ENCODE results near the gene ALKBH3.

Gene ALKBH3

GRCh38 chr11:43923406-43924111 lies 42.9 kb downstream of the ALKBH3 start:
- no peak for DNase-seq

DNA sequence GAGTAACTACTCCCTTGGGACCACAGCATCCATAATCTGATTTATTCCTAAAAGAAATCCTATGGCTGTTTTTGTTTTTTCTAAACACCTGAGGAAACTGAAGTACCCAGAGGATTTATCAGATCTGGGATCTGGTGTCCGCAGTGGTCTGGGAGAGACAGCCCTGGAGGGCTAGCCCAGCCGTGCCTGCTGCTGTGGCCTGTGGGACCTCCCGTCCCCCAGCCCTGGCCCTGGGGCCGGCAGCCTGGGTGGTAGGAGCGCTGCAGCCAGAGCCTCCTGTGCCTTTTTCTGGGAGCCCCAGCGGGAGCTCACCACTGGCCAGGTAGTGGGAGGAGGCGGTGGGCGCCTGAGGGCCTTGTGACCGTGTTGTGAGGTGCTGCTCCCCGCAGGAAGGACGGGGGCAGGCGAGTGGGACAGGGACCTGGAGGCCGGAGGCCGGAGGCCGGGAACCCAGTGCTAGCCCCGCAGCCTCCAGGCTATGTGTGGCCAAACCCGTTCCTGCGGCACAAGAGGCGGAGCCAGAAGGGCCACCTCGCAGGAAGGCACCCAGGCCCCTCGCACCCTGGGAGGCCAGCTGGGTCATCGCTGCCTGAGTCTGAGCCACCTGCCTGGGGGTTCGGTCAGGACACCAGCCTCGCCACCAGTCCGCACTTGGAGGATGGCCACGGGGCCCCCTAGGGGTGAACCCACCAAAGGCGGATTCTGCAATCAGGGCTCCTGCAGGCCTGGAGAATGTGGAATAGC lies 43.7 kb downstream of the ALKBH3 start:
- DNase-seq: no peak

DNA sequence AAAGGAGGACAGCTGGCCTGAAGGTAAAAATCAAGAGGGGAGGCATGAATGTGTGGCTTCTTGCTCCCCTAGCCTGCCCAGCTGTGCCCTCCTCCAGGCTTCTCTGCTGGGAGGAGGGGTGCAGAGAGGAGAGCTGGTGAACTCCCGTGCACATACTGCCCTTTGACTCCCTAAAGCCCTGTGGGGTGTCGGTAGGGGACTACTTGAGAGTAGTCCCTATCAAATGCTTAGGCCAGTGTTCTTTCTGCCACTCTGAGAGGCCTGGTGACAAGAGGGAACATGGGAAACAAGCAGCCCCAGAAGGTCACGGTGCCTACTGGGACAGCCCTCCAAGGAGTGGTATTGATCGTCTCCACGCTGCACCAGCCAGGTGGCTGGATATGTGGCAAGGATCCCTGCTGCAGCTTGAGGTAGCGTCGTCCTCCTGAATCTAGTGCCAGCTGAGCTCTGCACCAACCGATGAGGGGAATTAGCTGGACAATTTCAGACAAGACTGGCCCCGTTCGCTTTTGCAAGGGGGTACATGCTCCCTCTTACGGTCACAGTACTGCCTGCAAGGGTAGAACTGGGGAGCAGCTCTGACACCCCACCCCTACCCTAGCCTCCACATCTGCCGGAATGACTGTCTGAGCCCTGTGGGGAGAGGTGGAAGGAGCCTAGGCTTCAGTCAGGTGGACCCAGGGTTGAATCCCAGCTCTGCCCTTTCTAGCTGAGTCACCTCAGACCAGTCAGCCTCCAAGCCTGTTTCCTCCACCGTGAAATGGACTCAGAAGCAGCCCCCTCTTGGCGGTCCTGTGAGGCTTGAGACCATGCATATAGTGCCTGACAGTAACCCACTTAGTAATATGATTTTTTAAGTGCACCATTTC lies 44.7 kb downstream of the ALKBH3 start:
- DNase-seq: no peak

- no peak for DNase-seq
These were observed 45.4 kb downstream of the ALKBH3 start for GRCh38 chr11:43925932-43926505.

- no peak for DNase-seq
These were observed 46.4 kb downstream of the ALKBH3 start for GRCh38 chr11:43927070-43927469.

DNA sequence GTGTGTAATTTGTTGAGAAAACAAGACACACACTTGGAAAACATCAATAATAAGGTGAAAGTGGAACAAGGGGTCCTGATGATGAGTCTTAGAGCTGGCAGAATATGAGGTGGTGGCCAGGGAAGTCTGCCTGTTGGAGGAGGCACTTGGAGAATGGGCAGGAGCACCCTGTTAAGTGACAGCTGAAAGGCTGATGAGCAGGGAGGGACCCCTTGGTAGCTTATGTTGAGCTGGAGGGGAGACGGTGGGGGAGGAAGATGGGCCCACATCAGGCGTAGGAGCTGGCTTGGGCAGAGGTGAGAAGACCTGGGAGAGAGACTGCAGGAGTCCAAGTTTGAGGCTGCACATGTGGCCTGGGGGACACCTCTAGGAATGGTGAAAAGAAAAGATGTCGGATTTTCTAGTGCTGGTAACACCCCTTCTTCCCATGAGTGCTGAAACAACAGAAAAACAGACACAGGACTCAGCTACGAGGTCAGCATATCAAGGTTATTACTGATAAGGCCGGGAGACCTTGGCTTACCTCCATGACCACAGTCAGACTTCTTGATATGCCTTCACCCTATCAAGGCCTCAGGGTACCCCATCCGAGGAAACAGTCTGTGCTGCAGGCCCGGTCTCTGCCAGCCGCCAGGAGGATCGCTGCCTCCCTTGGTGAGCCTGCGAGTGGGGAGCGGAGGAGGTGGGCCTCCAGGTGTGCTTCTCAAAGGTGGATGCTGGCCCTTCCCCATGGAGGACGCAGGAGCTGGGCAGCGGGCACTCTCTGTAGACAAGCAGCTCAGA lies 47.5 kb downstream of the ALKBH3 start:
- no peak for DNase-seq

DNA sequence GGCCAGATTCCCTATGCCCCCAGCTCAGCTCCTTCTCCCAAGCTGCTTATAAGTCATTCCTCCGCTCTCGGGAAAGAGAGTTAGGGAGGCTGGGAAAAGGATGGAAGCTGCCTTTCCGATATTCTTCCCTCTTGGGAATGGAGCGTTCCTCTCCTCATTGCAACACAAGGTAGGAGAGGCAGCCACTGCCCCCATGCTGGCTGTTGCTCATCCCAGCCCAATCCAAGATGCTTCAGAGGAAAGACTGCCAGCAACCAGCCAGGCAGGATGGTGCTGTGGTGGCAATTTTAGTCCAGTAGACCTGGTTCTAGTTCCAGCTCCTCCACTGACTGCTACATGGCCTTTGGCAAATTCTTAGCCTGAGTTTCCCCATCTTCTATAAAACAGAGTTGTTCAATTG lies 48.1 kb downstream of the ALKBH3 start:
- no peak for DNase-seq

- DNase-seq: no peak
These were observed 50.5 kb downstream of the ALKBH3 start for GRCh38 chr11:43930868-43931716.

DNA sequence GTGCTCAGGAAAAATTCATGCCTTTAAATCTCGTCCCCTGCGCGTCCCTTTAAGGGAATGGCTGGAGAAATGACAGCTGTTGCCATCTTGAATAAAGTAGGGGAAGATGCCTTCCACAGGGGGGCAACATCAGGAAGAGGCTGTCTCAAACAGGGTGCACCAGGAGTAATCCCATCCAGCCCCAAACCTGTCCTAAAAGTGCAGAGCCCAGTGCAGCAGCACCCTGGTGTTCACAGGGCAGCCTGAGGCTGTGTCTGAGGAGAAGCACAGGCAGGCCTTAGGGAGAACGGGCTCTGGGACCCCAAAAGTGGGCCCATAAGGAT lies 51.0 kb downstream of the ALKBH3 start:
- no peak for DNase-seq

DNA sequence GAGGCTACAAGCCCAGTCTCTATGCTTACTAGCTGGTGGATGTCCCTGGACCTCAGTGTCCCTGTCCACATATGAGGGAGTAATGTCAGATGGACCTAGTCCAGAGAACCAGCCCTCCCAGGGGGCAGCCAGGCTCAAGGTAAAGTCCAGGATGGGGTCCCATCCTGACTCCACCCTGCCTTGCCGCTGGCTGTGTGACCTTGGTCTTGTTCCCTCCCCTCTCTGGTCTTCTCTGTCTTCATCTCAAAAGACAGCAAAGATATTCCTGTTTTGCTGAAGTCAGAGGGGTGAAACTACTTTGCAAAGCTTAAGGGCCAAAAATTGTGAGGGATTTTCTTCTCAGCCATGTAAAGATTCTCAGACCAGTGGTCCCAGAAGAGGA lies 52.6 kb downstream of the ALKBH3 start:
- DNase-seq: no peak

GRCh38 chr11:43933608-43934551 lies 53.2 kb downstream of the ALKBH3 start:
- no peak for DNase-seq

GRCh38 chr11:43934601-43935423 lies 54.2 kb downstream of the ALKBH3 start:
- no peak for DNase-seq

GRCh38 chr11:43935424-43935979 lies 54.9 kb downstream of the ALKBH3 start:
- no peak for DNase-seq

GRCh38 chr11:43936076-43936475 lies 55.4 kb downstream of the ALKBH3 start:
- no peak for DNase-seq

GRCh38 chr11:43937434-43938411 lies 57.1 kb downstream of the ALKBH3 start:
- DNase-seq: no peak

GRCh38 chr11:43941257-43941994 lies 60.8 kb downstream of the ALKBH3 start:
- no peak for DNase-seq
